Nephron (organoid): Measurements from ENCODE around the gene TNS1.
A peak's percentile ranks its signal among the peaks of the same experiment; 100 is the strongest.

Source experiments
- H3K27ac Mint-ChIP-seq, 3 experiments: 2 replicates each; pipeline ENCODE4 v1.8.0; 2020; ENCODE audit warnings: mixed read lengths in 3 of 3, mild to moderate bottlenecking in 2 of 3, moderate library complexity in 1 of 3
- H3K27me3 Mint-ChIP-seq: 2 replicates; pipeline ENCODE4 v1.8.0; 2021; ENCODE audit warnings: low read depth, mild to moderate bottlenecking, moderate library complexity, mixed read lengths
- H3K36me3 Mint-ChIP-seq: 2 replicates; pipeline ENCODE4 v1.8.0; 2020; ENCODE audit warnings: low read depth, mixed read lengths
- H3K4me1 Mint-ChIP-seq: 2 replicates; pipeline ENCODE4 v1.8.0; 2020; ENCODE audit warnings: mixed read lengths
- H3K4me3 Mint-ChIP-seq, 3 experiments: 2 replicates each; pipeline ENCODE4 v1.8.0; 2020; ENCODE audit warnings: mild to moderate bottlenecking in 3 of 3, mixed read lengths in 3 of 3, moderate library complexity in 2 of 3
- H3K9me3 Mint-ChIP-seq: 2 replicates; pipeline ENCODE4 v1.8.0; 2020; ENCODE audit warnings: mixed read lengths
- TF ChIP-seq, protein P1 (sequence below), 3 experiments: fragments of 200-600 bp; sonication (generic); IDR thresholded peaks; one replicate each; pipeline ENCODE4 v1.5.0; 2021; ENCODE audit warnings: antibody characterized with exemption in 3 of 3; ENCODE audit not compliant: unreplicated experiment in 3 of 3

TNS1 gene

DNA sequence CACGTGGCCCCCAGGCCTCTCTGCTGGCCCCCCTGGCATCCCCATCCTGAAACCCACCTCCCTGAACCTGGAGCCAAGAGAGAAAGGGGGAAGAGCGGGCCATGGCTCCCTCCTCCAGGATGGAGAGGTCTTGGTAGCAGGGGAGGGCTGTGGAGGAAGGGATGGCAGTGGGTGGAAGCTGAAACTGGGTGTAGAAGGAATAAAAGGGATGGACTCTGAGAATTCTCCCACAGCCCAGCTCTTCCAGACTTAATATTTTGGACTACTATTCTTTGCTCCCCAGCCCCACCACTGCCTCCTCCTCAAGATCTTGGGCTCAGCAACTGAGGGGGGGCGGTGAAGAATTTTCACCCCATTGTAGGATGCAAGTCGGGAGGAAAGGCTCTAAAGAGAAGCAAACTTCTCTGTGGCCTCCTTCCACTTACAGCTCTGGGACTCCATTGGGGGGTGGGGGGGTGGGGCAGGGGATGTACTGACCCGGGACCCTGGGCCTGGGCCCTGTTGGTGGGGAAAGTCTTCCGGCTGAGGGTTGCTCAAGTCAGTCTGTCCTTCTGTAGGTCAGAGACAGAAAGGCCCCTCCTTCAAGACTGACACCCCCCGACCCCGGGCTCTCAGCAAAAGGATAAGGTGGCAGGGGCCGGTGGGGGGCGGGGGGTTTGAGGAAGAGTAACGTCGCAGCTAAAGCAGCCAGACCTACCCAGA is 501 bp downstream of the TNS1 start:
- peaks cover 64% of the 10 kb centered on the region for H3K4me1 Mint-ChIP-seq
- H3K27me3 Mint-ChIP-seq: peaks cover 26% of the 10 kb centered on the region
- peak overlapping the region; percentile 98 to 99 (median 98) for H3K27ac Mint-ChIP-seq
- H3K9me3 Mint-ChIP-seq: no peaks in the 10 kb centered on the region
- peak overlapping the region; percentile 71 to 86 (median 84) for H3K4me3 Mint-ChIP-seq
- no peaks in the 10 kb centered on the region for H3K36me3 Mint-ChIP-seq
- TF ChIP-seq, protein P1, sequence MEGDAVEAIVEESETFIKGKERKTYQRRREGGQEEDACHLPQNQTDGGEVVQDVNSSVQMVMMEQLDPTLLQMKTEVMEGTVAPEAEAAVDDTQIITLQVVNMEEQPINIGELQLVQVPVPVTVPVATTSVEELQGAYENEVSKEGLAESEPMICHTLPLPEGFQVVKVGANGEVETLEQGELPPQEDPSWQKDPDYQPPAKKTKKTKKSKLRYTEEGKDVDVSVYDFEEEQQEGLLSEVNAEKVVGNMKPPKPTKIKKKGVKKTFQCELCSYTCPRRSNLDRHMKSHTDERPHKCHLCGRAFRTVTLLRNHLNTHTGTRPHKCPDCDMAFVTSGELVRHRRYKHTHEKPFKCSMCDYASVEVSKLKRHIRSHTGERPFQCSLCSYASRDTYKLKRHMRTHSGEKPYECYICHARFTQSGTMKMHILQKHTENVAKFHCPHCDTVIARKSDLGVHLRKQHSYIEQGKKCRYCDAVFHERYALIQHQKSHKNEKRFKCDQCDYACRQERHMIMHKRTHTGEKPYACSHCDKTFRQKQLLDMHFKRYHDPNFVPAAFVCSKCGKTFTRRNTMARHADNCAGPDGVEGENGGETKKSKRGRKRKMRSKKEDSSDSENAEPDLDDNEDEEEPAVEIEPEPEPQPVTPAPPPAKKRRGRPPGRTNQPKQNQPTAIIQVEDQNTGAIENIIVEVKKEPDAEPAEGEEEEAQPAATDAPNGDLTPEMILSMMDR (IDR thresholded peaks at IDR 0.05; ENCODE audit: unreplicated experiment in 3 of 3): no peak

DNA sequence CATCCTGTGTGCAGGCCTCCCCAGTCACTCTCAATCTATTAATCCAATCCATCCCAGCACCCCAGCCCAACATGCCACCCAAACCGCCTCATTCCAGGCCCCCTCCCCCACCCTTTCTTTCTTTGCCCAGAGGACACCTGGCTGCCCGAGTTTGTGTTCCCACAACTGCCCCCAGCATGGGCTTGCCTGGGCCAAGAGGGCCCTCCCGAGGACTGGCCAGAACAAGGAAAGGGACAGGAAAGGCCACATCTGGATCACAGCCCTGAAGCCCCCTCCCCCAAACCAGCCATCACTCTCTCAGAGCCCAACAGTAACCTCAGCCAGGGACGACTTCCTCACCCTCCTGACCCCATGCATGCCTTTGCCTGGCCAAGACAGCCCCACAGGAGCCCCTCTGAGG is 1.2 kb downstream of the TNS1 start:
- Mint-ChIP-seq H3K4me3 (peak overlapping the region; percentile 71 to 86 (median 84)), H3K4me1 (peaks cover 71% of the 10 kb centered on the region), H3K27me3 (peaks cover 22% of the 10 kb centered on the region), H3K36me3 (no peaks in the 10 kb centered on the region), H3K27ac (peak overlapping the region; percentile 82 to 99 (median 98)), H3K9me3 (no peaks in the 10 kb centered on the region)
- TF ChIP-seq, protein P1 (IDR thresholded peaks at IDR 0.05; ENCODE audit: unreplicated experiment in 3 of 3): no peak

DNA sequence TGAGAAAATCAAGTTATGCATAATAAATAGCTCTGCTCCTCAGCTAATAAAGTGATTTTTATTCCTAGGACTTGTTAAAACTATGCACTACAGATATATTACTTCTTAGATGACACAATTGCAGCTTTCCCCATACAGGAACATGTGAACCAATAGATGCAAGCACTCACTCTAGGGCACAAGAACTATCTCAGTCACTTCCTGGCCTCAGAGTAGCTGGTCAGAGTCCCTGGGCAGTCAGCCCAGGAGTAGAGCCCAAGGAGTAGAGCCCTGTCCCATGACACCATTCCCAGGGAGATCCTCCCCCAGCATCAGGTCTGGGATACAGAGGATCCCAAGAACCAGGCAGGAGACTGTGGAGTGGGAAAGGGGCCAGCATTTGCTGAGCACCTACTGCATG is 2.7 kb downstream of the TNS1 start:
- Mint-ChIP-seq H3K4me3 (peak overlapping the region; percentile 57 to 86 (median 74)), H3K36me3 (no peaks in the 10 kb centered on the region), H3K27ac (peak overlapping the region; percentile 48 to 96 (median 91)), H3K9me3 (no peaks in the 10 kb centered on the region), H3K4me1 (peaks cover 75% of the 10 kb centered on the region), H3K27me3 (peaks cover 15% of the 10 kb centered on the region)
- TF ChIP-seq, protein P1 (IDR thresholded peaks at IDR 0.05; ENCODE audit: unreplicated experiment in 3 of 3): no peak

DNA sequence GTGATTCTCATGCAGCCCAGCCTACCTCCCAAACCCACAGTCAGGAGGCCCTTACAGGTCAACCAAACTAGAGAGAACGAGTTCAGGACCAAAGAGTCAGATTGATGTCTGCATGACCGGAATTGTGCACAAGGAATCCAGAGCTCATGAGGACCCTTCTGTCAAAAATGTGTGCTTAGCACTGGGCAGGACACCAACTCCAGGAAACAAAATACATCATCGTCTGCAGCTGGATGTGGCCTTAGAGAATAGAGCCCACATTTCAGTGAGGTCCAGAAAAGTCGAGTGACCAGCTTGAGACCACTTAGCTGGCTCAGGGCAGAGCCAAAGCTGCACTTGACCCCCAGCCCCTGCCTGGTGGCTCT is 3.2 kb downstream of the TNS1 start:
- H3K4me1 Mint-ChIP-seq: peaks cover 75% of the 10 kb centered on the region
- H3K27ac Mint-ChIP-seq: peak overlapping the region in 2 of 3 experiments; percentile 91 to 96
- TF ChIP-seq, protein P1 (IDR thresholded peaks at IDR 0.05; ENCODE audit: unreplicated experiment in 3 of 3): no peak

DNA sequence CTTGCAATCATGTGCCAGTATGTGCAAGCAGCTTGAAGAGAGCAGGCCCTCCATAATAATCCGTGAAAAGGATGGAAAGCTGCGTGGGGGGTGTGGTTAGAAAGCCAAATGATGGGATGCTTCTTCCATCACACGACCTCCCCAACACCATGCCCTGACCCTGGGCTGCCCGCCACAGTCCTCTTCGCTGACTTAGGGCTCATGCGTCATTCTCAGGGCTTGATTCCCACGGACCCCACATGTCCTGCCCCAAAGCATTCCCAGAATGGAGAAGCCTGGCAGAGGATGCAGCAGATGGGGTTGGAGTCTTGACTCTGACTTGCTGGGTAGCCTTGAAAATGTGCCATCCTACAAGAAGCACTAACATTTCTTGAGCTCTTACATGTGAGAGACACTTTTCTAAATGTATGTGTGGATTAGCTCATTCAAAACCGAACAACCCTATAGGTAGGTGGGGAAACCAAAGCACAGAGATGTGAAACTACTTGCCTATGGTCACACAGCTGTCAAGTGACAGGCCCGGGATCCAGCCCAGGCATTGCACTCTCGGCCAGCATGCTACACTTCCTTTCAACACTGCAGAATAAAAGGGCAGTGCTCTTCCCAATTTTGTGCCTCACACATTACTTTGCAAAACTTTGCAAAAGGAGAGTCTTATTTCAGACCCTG is 3.7 kb downstream of the TNS1 start:
- no peaks in the 10 kb centered on the region for H3K36me3 Mint-ChIP-seq
- H3K9me3 Mint-ChIP-seq: no peaks in the 10 kb centered on the region
- H3K4me1 Mint-ChIP-seq: peaks cover 70% of the 10 kb centered on the region
- H3K27ac Mint-ChIP-seq: peak overlapping the region in 2 of 3 experiments; percentile 91 to 96
- TF ChIP-seq, protein P1 (IDR thresholded peaks at IDR 0.05; ENCODE audit: unreplicated experiment in 3 of 3): no peak
- peak overlapping the region in 2 of 3 experiments; percentile 23 to 86 for H3K4me3 Mint-ChIP-seq
- peaks cover 7% of the 10 kb centered on the region for H3K27me3 Mint-ChIP-seq

More for the DNA sequence above, 3.2 kb downstream of the TNS1 start:
- no peaks in the 10 kb centered on the region for H3K9me3 Mint-ChIP-seq
- H3K36me3 Mint-ChIP-seq: no peaks in the 10 kb centered on the region
- peak overlapping the region in 2 of 3 experiments; percentile 23 to 86 for H3K4me3 Mint-ChIP-seq
- peaks cover 9% of the 10 kb centered on the region for H3K27me3 Mint-ChIP-seq
